ENCODE results near the gene TRIM31. TPM values are rescaled to one million over a fixed set of nuclear protein-coding genes. Genes with fewer than 3 reads are reported as not detected.

The TRIM31 gene
- total RNA-seq, 1 experiment from 2014 or later: not detected

- peaks cover 56% of the 10 kb centered on the region for H3K27me3 ChIP-seq (replicated peaks; ENCODE audit: insufficient read depth, low read depth, low read length, poor library complexity)
- intact Hi-C loops (cut with micrococcal nuclease; ENCODE audit: unreplicated experiment): no loop called here
- H3K9me3 ChIP-seq (ENCODE audit: low read depth, low read length, poor library complexity, severe bottlenecking): no peaks in the 10 kb centered on the region
- DNase-seq (ENCODE audit: low spot score): no peak
- BruUV-seq (replicated peaks): no TSS peak
- H3K36me3 ChIP-seq (ENCODE audit: insufficient read depth, low read length, poor library complexity, severe bottlenecking): no peaks in the 10 kb centered on the region
- H3K27ac ChIP-seq (ENCODE audit: low read depth, low read length, poor library complexity, severe bottlenecking): no peak overlapping the region
- POLR2A ChIA-PET (ENCODE audit: low non-redundant PET): no interaction called here
- no peak for TF ChIP-seq CTCF (conservative IDR thresholded peaks at IDR 0.05; ENCODE audit: low read depth, low read length)
- no peak for TF ChIP-seq EZH2 (IDR thresholded peaks at IDR 0.05; ENCODE audit: borderline replicate concordance, low read depth, low read length, poor library complexity, severe bottlenecking)
- CTCF ChIA-PET: interaction anchor here (1.2 kb wide), 1 partner anchor 11 kb away, joined by 3 read pairs; no protein-coding TSS in a partner anchor
- no peaks in the 10 kb centered on the region for H3K4me1 ChIP-seq (ENCODE audit: insufficient read depth, low read length, poor library complexity, severe bottlenecking)
- H3K4me3 ChIP-seq (ENCODE audit: low read depth, low read length, poor library complexity, severe bottlenecking): no peak overlapping the region
These were observed 21.1 kb downstream of the TRIM31 start for GRCh38 chr6:30091577-30092381.

- ChIA-PET CTCF (no interaction called here), POLR2A (ENCODE audit: low non-redundant PET) (no interaction called here)
- Histone ChIP-seq H3K9me3 (ENCODE audit: low read depth, low read length, poor library complexity, severe bottlenecking) (no peaks in the 10 kb centered on the region), H3K36me3 (ENCODE audit: insufficient read depth, low read length, poor library complexity, severe bottlenecking) (no peaks in the 10 kb centered on the region), H3K27me3 (replicated peaks; ENCODE audit: insufficient read depth, low read depth, low read length, poor library complexity) (peaks cover 25% of the 10 kb centered on the region), H3K4me1 (ENCODE audit: insufficient read depth, low read length, poor library complexity, severe bottlenecking) (no peaks in the 10 kb centered on the region), H3K4me3 (ENCODE audit: low read depth, low read length, poor library complexity, severe bottlenecking) (no peak overlapping the region), H3K27ac (ENCODE audit: low read depth, low read length, poor library complexity, severe bottlenecking) (no peak overlapping the region)
- intact Hi-C loops (cut with micrococcal nuclease; ENCODE audit: unreplicated experiment): no loop called here
- no peak for TF ChIP-seq CTCF (conservative IDR thresholded peaks at IDR 0.05; ENCODE audit: low read depth, low read length)
- TF ChIP-seq EZH2 (IDR thresholded peaks at IDR 0.05; ENCODE audit: borderline replicate concordance, low read depth, low read length, poor library complexity, severe bottlenecking): no peak
- DNase-seq (ENCODE audit: low spot score): no peak
- no TSS peak for BruUV-seq (replicated peaks)
These were observed 25.0 kb downstream of the TRIM31 start for GRCh38 chr6:30087876-30088275.

GRCh38 chr6:30077218-30077617 is 35.7 kb downstream of the TRIM31 start:
- peaks cover 10% of the 10 kb centered on the region for H3K4me1 ChIP-seq (ENCODE audit: insufficient read depth, low read length, poor library complexity, severe bottlenecking)
- no peak for TF ChIP-seq EZH2 (IDR thresholded peaks at IDR 0.05; ENCODE audit: borderline replicate concordance, low read depth, low read length, poor library complexity, severe bottlenecking)
- H3K36me3 ChIP-seq (ENCODE audit: insufficient read depth, low read length, poor library complexity, severe bottlenecking): no peaks in the 10 kb centered on the region
- ChIA-PET POLR2A (ENCODE audit: low non-redundant PET) (no interaction called here), CTCF (no interaction called here)
- H3K27ac ChIP-seq (ENCODE audit: low read depth, low read length, poor library complexity, severe bottlenecking): no peak overlapping the region
- no TSS peak for BruUV-seq (replicated peaks)
- intact Hi-C loops (cut with micrococcal nuclease; ENCODE audit: unreplicated experiment): no loop called here
- no peaks in the 10 kb centered on the region for H3K9me3 ChIP-seq (ENCODE audit: low read depth, low read length, poor library complexity, severe bottlenecking)
- H3K27me3 ChIP-seq (replicated peaks; ENCODE audit: insufficient read depth, low read depth, low read length, poor library complexity): peaks cover 82% of the 10 kb centered on the region
- no peak overlapping the region for H3K4me3 ChIP-seq (ENCODE audit: low read depth, low read length, poor library complexity, severe bottlenecking)
- no peak for DNase-seq (ENCODE audit: low spot score)
